Left cardiac atrium (tissue), 4 donors: Measurements from ENCODE around the gene BIRC2. TPM values are rescaled to one million over a fixed set of nuclear protein-coding genes. Genes with fewer than 3 reads are reported as not detected.

Source experiments
- ATAC-seq, 2 donors: fragments of 200-7000 bp; cut with Tn5 transposase; one replicate each; pipeline ENCODE4 v1.9.1; 2020; ENCODE audit warnings: mild to moderate bottlenecking in 2 of 2, moderate library complexity in 2 of 2
- DNase-seq: peaks from one replicate; pipeline ENCODE4 v3.0.0-alpha.2; 2020
- intact Hi-C, 2 donors: fragments of 100-400 bp; cut with DNase I; formaldehyde crosslinking; loops; one replicate each; pipeline versions ENCODE4 v1.14.1 to v1.15.1; 2022 to 2023
- total RNA-seq, 2 donors: library from RNA; stranded (reverse); fragmentation: NEBNext Ultra II Directional; extraction: Animal tissue kit (Norgen Biotek cat#: 25700); gene quantifications; one replicate each; pipeline ENCODE4 v1.2.1, GENCODE V29; 2021
- donor health status: DM: no; HTN: yes; CAD: no.
- donor health status: DM: no; HTN: yes; CAD: no; lungs with severe emphysema.
- donor health status: DM: yes; HTN: yes; CAD: no.
- donor health status: Dilated cardiomyopathy.

Gene BIRC2
- total RNA-seq, 2 donors from 2014 or later = 30.4 to 34.2 TPM

DNA sequence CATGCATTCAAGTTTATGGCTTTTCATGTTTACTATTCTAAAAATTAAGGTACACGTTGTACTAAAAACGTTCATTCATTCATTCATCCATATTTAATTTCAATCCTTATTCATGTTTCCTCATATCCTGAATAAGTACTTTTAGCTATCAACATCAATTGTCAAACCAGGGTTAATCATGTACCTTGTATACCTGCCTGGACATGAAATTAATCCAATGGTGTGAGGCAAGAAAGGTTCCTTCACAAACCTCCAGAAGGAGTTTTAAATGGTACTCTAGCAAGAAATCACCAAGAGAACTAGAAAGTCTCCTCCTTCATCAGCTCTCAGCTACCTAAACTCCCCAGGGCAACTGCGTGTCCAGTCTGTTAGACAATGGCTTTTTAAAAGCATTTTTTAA, 72.2 kb downstream of the BIRC2 start:
- no peak for DNase-seq
- no peak for ATAC-seq
- intact Hi-C loops = no loop called here

DNA sequence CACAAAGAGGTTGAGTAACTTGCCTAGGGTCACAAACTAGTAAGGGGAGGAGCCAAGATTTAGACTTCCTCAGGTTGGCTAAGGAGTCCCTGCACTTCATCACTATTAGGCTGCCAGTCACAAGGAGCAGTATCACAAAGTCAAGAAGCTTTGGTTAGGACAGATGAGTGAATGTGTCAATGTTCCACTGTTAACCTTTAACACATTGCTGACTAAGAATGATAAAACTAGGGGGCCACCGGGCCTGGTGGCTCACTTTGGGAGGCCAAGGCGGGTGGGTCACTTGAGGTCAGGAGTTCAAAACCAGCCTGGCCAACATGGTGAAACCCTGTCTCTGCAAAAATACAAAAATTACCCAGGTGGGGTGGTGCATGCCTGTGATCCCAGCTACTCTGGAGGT, 73.5 kb downstream of the BIRC2 start:
- ATAC-seq (no peak), DNase-seq (no peak)
- intact Hi-C loops = no loop called here

DNA sequence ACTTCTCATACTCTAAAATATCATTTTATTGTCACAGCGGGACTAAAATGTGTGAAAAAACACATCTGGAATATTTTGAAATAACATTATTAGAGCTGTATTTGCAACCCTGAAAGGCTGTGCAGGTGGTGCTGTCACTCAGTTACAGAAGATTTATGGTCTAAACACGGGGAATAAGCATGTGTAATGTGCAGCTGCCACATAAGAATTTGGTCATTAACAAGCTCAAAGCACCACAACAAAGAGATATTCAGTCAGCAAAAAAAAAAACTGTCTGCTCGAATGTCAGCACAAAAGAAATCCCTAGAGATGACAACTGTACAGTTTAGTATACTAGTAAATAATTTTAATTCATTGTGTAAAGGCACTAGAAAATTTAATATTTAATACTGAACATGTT, 74.2 kb downstream of the BIRC2 start:
- DNase-seq (no peak), ATAC-seq (no peak)
- intact Hi-C loops = no loop called here

DNA sequence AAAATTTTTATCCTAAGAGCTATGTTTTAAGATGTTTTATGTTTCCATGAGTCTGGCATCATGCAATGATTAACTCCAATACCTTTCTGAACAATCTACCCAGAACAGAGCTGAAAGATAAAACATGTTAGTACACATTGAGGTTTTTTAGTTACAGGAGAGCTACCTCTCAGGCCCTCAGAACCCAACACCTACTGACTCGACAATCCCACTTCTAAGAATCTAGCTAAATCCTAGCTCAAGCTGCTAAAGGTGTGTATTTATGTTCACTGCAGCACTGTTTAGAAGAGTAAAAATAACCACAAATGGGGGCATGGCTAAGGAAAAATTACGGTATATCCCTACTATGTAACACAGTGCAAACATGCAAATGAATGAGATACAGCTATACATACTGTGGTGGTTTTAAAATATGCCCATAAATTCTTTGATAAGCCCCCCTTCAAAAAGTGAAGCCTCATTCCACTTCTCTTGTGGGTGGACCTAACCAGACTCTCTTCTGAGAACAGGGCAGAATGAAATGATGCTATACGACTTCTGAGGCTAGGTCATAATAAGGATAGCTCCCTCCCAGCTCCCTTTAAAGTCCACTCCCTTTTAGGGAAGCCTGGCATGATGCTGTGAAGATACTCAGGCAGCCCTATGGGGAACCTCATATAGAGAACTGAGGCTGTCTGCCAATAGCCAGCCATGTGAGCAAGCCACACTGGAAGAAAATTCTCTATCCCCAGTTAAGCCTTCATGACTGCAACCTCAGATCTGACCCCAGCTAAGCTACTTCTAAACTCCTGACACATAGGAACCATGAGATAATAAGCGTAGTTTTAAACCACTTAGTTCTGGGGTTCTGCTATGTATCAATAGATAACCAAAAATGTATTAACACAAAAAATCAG, 76.1 kb downstream of the BIRC2 start:
- ATAC-seq (peak in 1 of 2 donors; percentile 40), DNase-seq (no peak)
- intact Hi-C loops = no loop called here

DNA sequence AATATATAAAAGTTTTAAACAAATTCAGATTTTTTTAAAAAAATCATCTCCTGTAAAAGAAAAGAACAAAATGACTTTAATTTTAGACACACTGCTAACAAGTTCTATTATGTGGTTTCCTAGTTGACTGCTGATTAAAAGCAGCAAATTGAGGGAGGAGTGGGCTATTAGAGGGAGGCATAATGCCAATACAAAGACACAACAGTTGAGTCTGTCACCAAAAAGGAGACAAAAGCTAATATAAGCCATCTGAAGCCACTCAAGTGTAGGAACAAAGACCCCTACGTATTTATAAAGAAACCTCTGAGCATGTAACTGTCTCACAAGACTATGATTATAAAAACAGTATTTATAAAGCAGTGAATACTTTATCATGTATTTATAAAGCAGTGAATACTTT, 76.9 kb downstream of the BIRC2 start:
- ATAC-seq = no peak
- intact Hi-C loops = no loop called here
- DNase-seq = no peak

DNA sequence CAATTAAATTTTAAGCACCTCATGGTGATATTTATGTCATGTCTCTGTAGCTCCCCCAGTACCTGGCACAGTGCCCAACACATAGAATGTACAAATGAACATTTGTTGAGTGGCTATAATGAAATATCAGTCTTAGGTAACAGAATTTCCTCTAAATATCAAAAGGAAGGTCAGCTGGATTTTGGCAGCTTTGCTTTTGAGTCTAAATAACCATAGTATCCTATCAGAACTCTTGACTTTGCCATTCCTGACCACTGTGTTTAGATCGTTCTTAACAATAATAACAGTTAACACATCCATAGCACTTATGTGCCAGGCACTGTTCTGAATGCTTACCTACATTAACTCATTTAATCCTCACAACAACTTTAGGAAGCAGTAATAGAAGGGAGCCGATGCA, 79.0 kb downstream of the BIRC2 start:
- ATAC-seq = no peak
- DNase-seq = no peak
- intact Hi-C loops = no loop called here

DNA sequence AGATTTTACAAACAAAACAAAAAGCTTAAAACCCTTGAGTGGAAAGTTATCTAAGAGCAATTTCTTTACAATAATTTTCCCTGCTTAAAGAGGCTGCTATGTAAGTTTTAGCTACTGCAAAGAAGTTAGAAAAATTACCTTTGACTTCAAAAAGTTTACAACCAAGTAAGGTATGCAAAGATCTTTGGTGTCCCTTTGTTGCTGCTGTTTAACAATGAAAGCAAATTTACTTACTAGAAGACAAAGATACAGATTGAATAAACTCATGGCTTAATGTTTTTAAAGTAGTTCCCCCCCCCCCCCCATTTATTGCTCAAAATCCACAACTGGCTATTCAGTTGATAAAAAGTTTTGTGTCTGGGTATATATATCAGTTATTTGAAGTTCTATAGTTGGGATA, 79.6 kb downstream of the BIRC2 start:
- DNase-seq (no peak), ATAC-seq (no peak)
- intact Hi-C loops = no loop called here

DNA sequence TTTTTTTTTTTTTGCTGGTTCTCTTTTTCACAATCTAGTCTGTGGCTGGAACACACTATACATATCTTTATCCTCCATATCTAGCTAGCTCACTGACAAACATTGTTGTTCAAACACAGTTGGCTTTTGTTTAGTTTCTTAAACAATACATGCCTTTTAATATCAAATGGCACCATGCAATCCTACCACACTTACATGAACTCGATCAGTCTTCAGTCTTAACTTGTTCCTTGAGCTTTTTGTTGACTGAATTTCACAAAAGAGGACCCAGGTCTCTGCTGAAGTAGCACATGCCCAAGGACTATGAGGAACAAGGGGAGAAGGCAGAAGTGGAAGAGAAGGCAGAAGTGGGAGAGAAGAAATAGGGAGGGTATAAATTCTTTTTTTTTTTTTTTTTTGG, 80.1 kb downstream of the BIRC2 start:
- intact Hi-C loops = no loop called here
- peak in 1 of 2 donors; percentile 24 for ATAC-seq
- no peak for DNase-seq

Other genes with a start within 250 kb of the BIRC2 start
- gene YAP1, start 236.8 kb upstream of the BIRC2 start, total RNA-seq = 10 to 100 TPM; 59.1 to 67.5 TPM
- gene BIRC3, start 29.7 kb upstream of the BIRC2 start, total RNA-seq = 1 to 10 TPM; 7.0 to 8.4 TPM
- gene TMEM123, start 105.6 kb downstream of the BIRC2 start, total RNA-seq = 10 to 100 TPM; 80.5 to 89.0 TPM
- gene MMP7, start 183.5 kb downstream of the BIRC2 start, total RNA-seq = under 1 TPM in 1 of 2 donors, not detected in 1; 0.32 TPM